ENCODE measurements around the gene UBE2R2.
"Not testable (repeated sequence)": the region's sequence is repeated elsewhere in the genome, so short reads cannot be mapped to it uniquely, and the experiment has no call there.

Gene UBE2R2

GRCh38 chr9:33927694-33928093, 110.7 kb downstream of the UBE2R2 start:
- DNase-seq (ENCODE audit: low spot score), result no peak

GRCh38 chr9:33931326-33931725, 114.4 kb downstream of the UBE2R2 start:
- no peak for DNase-seq (ENCODE audit: low spot score)

GRCh38 chr9:33932078-33932807, 115.3 kb downstream of the UBE2R2 start:
- no peak for DNase-seq (ENCODE audit: low spot score)

GRCh38 chr9:33934188-33934878, 117.4 kb downstream of the UBE2R2 start:
- DNase-seq (ENCODE audit: low spot score), result no peak

- no peak for DNase-seq (ENCODE audit: low spot score)
These were observed 123.2 kb downstream of the UBE2R2 start for GRCh38 chr9:33939924-33940874.

GRCh38 chr9:33942471-33943083, 125.6 kb downstream of the UBE2R2 start:
- DNase-seq (ENCODE audit: low spot score), result no peak

- no peak for DNase-seq (ENCODE audit: low spot score)
These were observed 126.4 kb downstream of the UBE2R2 start for GRCh38 chr9:33943389-33943788.

- DNase-seq (ENCODE audit: low spot score), result no peak
These were observed 130.0 kb downstream of the UBE2R2 start for GRCh38 chr9:33946779-33947535.

GRCh38 chr9:33950371-33950770, 133.4 kb downstream of the UBE2R2 start:
- DNase-seq (ENCODE audit: low spot score), result no peak

- DNase-seq (ENCODE audit: low spot score), result no peak
These were observed 135.1 kb downstream of the UBE2R2 start for GRCh38 chr9:33952066-33952465.

- DNase-seq (ENCODE audit: low spot score), result no peak
These were observed 139.6 kb downstream of the UBE2R2 start for GRCh38 chr9:33956544-33956943.

- no peak for DNase-seq (ENCODE audit: low spot score)
These were observed 142.8 kb downstream of the UBE2R2 start for GRCh38 chr9:33959725-33960124.

- DNase-seq (ENCODE audit: low spot score), result not testable (repeated sequence)
These were observed 145.5 kb downstream of the UBE2R2 start for GRCh38 chr9:33962468-33962867.

GRCh38 chr9:33964086-33964768, 147.3 kb downstream of the UBE2R2 start:
- DNase-seq (ENCODE audit: low spot score), result no peak

Measured in iPS-NIHi11 (cell line).